HEK293T (cell line): ENCODE measurements around the gene CDH13.

Experiments
- BHLHE40 ChIP-seq: fragments of 450-650 bp; IDR thresholded peaks from 2 replicates; pipeline ENCODE4 v1.6.1; 2016; ENCODE audit warnings: mild to moderate bottlenecking, moderate library complexity, borderline replicate concordance
- CTBP1 ChIP-seq: fragments of 450-650 bp; IDR thresholded peaks from 2 replicates; pipeline ENCODE4 v1.6.1; 2016; ENCODE audit warnings: borderline replicate concordance
- ELF4 ChIP-seq: fragments of 450-650 bp; IDR thresholded peaks from 2 replicates; pipeline ENCODE4 v1.6.1; 2017; ENCODE audit warnings: antibody characterized with exemption
- FOXA1 ChIP-seq: fragments of 450-650 bp; IDR thresholded peaks from 2 replicates; pipeline ENCODE4 v1.6.1; 2016; ENCODE audit warnings: mild to moderate bottlenecking
- FOXM1 ChIP-seq: fragments of 450-650 bp; IDR thresholded peaks from 2 replicates; pipeline ENCODE4 v1.6.1; 2017; ENCODE audit warnings: mild to moderate bottlenecking, borderline replicate concordance
- L3MBTL2 ChIP-seq: fragments of 450-650 bp; conservative IDR thresholded peaks from 2 replicates; pipeline ENCODE4 v1.6.1; 2016; ENCODE audit warnings: mild to moderate bottlenecking
- LEF1 ChIP-seq: fragments of 450-650 bp; IDR thresholded peaks from 2 replicates; pipeline ENCODE4 v1.6.1; 2017; ENCODE audit warnings: mild to moderate bottlenecking, borderline replicate concordance
- SP1 ChIP-seq: fragments of 450-650 bp; IDR thresholded peaks from 2 replicates; pipeline ENCODE4 v1.6.1; 2017
- TF ChIP-seq, protein P1 (sequence below): fragments of 450-650 bp; IDR thresholded peaks from 2 replicates; pipeline ENCODE4 v1.6.1; 2016

DNA sequence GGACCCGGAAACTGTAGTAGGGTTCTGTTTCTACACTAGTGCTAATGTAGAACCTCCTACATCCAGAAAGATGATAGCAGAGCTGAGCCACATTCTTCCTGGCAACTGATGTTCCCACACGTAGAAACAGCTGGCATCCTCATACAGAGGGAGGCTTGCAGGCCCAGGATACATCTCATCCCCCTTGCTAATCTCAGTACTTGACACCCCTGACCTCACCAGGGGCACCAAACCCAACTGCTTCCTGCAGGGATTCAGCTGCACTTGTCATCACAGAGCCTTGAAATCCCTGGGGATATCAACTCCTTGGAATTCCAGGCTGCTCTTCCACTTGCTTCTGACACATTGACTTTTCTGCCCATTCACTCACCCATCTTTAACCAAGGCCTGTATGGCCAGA, 1105.8 kb downstream of the CDH13 start:
- TF ChIP-seq BHLHE40 = no peak
- no peak for TF ChIP-seq LEF1
- TF ChIP-seq CTBP1 = no peak
- TF ChIP-seq, protein P1, sequence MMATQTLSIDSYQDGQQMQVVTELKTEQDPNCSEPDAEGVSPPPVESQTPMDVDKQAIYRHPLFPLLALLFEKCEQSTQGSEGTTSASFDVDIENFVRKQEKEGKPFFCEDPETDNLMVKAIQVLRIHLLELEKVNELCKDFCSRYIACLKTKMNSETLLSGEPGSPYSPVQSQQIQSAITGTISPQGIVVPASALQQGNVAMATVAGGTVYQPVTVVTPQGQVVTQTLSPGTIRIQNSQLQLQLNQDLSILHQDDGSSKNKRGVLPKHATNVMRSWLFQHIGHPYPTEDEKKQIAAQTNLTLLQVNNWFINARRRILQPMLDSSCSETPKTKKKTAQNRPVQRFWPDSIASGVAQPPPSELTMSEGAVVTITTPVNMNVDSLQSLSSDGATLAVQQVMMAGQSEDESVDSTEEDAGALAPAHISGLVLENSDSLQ = no peak
- TF ChIP-seq FOXA1 = no peak
- TF ChIP-seq SP1 = no peak
- no peak for TF ChIP-seq ELF4
- no peak for TF ChIP-seq FOXM1
- TF ChIP-seq L3MBTL2 = no peak
